ENCODE data around the gene WDR64.

The WDR64 gene

GRCh38 chr1:241666419-241666818 is 14.3 kb downstream of the WDR64 start:
- DNase-seq (ENCODE audit: low read depth): no peak
- no peak for TF ChIP-seq CTCF (IDR thresholded peaks at IDR 0.05; ENCODE audit: low read depth, low read length, missing control alignments)
- H3K4me3 ChIP-seq (ENCODE audit: low read depth, low read length): no peak overlapping the region

- H3K4me3 ChIP-seq (ENCODE audit: low read depth, low read length): no peak overlapping the region
- no peak for TF ChIP-seq CTCF (IDR thresholded peaks at IDR 0.05; ENCODE audit: low read depth, low read length, missing control alignments)
- DNase-seq (ENCODE audit: low read depth): no peak
These were observed 20.2 kb downstream of the WDR64 start for GRCh38 chr1:241672301-241672700.

GRCh38 chr1:241674805-241675384 is 22.8 kb downstream of the WDR64 start:
- no peak for TF ChIP-seq CTCF (IDR thresholded peaks at IDR 0.05; ENCODE audit: low read depth, low read length, missing control alignments)
- no peak for DNase-seq (ENCODE audit: low read depth)
- H3K4me3 ChIP-seq (ENCODE audit: low read depth, low read length): no peak overlapping the region

- no peak overlapping the region for H3K4me3 ChIP-seq (ENCODE audit: low read depth, low read length)
- TF ChIP-seq CTCF (IDR thresholded peaks at IDR 0.05; ENCODE audit: low read depth, low read length, missing control alignments): no peak
- no peak for DNase-seq (ENCODE audit: low read depth)
These were observed 23.9 kb downstream of the WDR64 start for GRCh38 chr1:241675983-241676382.

GRCh38 chr1:241677201-241677600 is 25.1 kb downstream of the WDR64 start:
- peak; percentile 18 for DNase-seq (ENCODE audit: low read depth)
- TF ChIP-seq CTCF (IDR thresholded peaks at IDR 0.05; ENCODE audit: low read depth, low read length, missing control alignments): no peak
- no peak overlapping the region; the same call in 1 of the 2 replicates for H3K4me3 ChIP-seq (ENCODE audit: low read depth, low read length)

GRCh38 chr1:241678536-241678935 is 26.5 kb downstream of the WDR64 start:
- no peak for TF ChIP-seq CTCF (IDR thresholded peaks at IDR 0.05; ENCODE audit: low read depth, low read length, missing control alignments)
- no peak overlapping the region for H3K4me3 ChIP-seq (ENCODE audit: low read depth, low read length)
- DNase-seq (ENCODE audit: low read depth): no peak

- H3K4me3 ChIP-seq (ENCODE audit: low read depth, low read length): no peak overlapping the region
- TF ChIP-seq CTCF (IDR thresholded peaks at IDR 0.05; ENCODE audit: low read depth, low read length, missing control alignments): no peak
- no peak for DNase-seq (ENCODE audit: low read depth)
These were observed 27.3 kb downstream of the WDR64 start for GRCh38 chr1:241679404-241679803.
